Liver (tissue), 9 donors: ENCODE measurements around the gene TRIM33. TPM values are rescaled to one million over a fixed set of nuclear protein-coding genes. Genes with fewer than 3 reads are reported as not detected.

Experiments used
- DNase-seq: peaks from one replicate; pipeline ENCODE4 v3.0.0-alpha.2; 2017; ENCODE audit warnings: low spot score
- H3K27ac ChIP-seq, 2 donors: one replicate each; pipeline ENCODE4 v1.7.0; 2013; ENCODE audit warnings: inconsistent platforms in 2 of 2, low read length in 2 of 2, control low read depth in 1 of 2, low read depth in 1 of 2, mild to moderate bottlenecking in 1 of 2
- H3K27me3 ChIP-seq, 4 donors: one replicate each; pipeline versions ENCODE4 v1.6.1 to v1.7.0; 2013; ENCODE audit warnings: low read length in 3 of 4, inconsistent platforms in 1 of 4, mild to moderate bottlenecking in 1 of 4, moderate library complexity in 1 of 4; ENCODE audit not compliant: control insufficient read depth in 4 of 4, insufficient read depth in 4 of 4
- H3K36me3 ChIP-seq, 4 donors: one replicate each; pipeline versions ENCODE4 v1.6.1 to v1.7.0; 2013; ENCODE audit warnings: low read length in 3 of 4, mild to moderate bottlenecking in 3 of 4, low read depth in 1 of 4, moderate library complexity in 1 of 4; ENCODE audit not compliant: control insufficient read depth in 4 of 4, insufficient read depth in 3 of 4
- H3K4me1 ChIP-seq, 4 donors: one replicate each; pipeline versions ENCODE4 v1.6.1 to v1.7.0; 2013; ENCODE audit warnings: low read length in 3 of 4, mild to moderate bottlenecking in 3 of 4, moderate library complexity in 1 of 4; ENCODE audit not compliant: control insufficient read depth in 4 of 4, insufficient read depth in 4 of 4
- H3K4me3 ChIP-seq, 3 donors: one replicate each; pipeline versions ENCODE4 v1.6.1 to v1.7.0; 2013; ENCODE audit warnings: low read length in 3 of 3, control low read depth in 1 of 3, low read depth in 1 of 3, mild to moderate bottlenecking in 1 of 3
- H3K9ac ChIP-seq, 2 donors: one replicate each; pipeline ENCODE4 v1.7.0; 2013; ENCODE audit warnings: low read length in 2 of 2, mild to moderate bottlenecking in 2 of 2, moderate library complexity in 2 of 2, control low read depth in 1 of 2, low read depth in 1 of 2
- H3K9me3 ChIP-seq, 4 donors: one replicate each; pipeline versions ENCODE4 v1.6.1 to v1.7.0; 2013; ENCODE audit warnings: low read length in 3 of 4; ENCODE audit not compliant: control insufficient read depth in 4 of 4
- CTCF ChIP-seq: fragments of 150-350 bp; IDR thresholded peaks from 2 replicates; pipeline ENCODE4 v1.5.1; 2017; ENCODE audit warnings: improper control_type of control experiment, low read depth, low read length; ENCODE audit not compliant: missing input control
- EGR1 ChIP-seq, 2 donors: IDR thresholded peaks; 2 replicates each; pipeline ENCODE4 v1.6.1; 2016 to 2018; ENCODE audit warnings: antibody characterized with exemption in 2 of 2, low read depth in 2 of 2
- FOXA1 ChIP-seq: IDR thresholded peaks from 2 replicates; pipeline ENCODE4 v1.6.1; 2016; ENCODE audit warnings: antibody characterized with exemption
- FOXA2 ChIP-seq: IDR thresholded peaks from 2 replicates; pipeline ENCODE4 v1.6.1; 2016; ENCODE audit warnings: antibody characterized with exemption
- GABPA ChIP-seq, 2 donors: IDR thresholded peaks in 1 of 2; conservative IDR thresholded peaks in 1 of 2; 2 replicates each; pipeline ENCODE4 v1.6.1; 2016; ENCODE audit warnings: antibody characterized with exemption in 2 of 2, mild to moderate bottlenecking in 1 of 2, moderate library complexity in 1 of 2
- HNF4A ChIP-seq, 2 donors: conservative IDR thresholded peaks; 2 replicates each; pipeline ENCODE4 v1.6.1; 2016; ENCODE audit warnings: antibody characterized with exemption in 2 of 2, mild to moderate bottlenecking in 2 of 2
- HNF4G ChIP-seq: IDR thresholded peaks from 2 replicates; pipeline ENCODE4 v1.6.1; 2016; ENCODE audit warnings: antibody characterized with exemption
- JUND ChIP-seq, 2 donors: IDR thresholded peaks; 2 replicates each; pipeline ENCODE4 v1.6.1; 2016; ENCODE audit warnings: antibody characterized with exemption in 2 of 2
- MAX ChIP-seq: IDR thresholded peaks from 2 replicates; pipeline ENCODE4 v1.6.1; 2016; ENCODE audit warnings: antibody characterized with exemption
- NR2F2 ChIP-seq: IDR thresholded peaks from 2 replicates; pipeline ENCODE4 v1.6.1; 2016; ENCODE audit warnings: antibody characterized with exemption
- REST ChIP-seq: IDR thresholded peaks from 2 replicates; pipeline ENCODE4 v1.6.1; 2016; ENCODE audit warnings: antibody characterized with exemption, mild to moderate bottlenecking
- RXRA ChIP-seq, 2 donors: IDR thresholded peaks; 2 replicates each; pipeline ENCODE4 v1.6.1; 2017 to 2018; ENCODE audit warnings: antibody characterized with exemption in 2 of 2, mild to moderate bottlenecking in 1 of 2
- SP1 ChIP-seq: IDR thresholded peaks from 2 replicates; pipeline ENCODE4 v1.6.1; 2018; ENCODE audit warnings: antibody characterized with exemption, mild to moderate bottlenecking
- TAF1 ChIP-seq: conservative IDR thresholded peaks from 2 replicates; pipeline ENCODE4 v1.6.1; 2016; ENCODE audit warnings: antibody characterized with exemption, mild to moderate bottlenecking
- YY1 ChIP-seq: IDR thresholded peaks from 2 replicates; pipeline ENCODE4 v1.6.1; 2016; ENCODE audit warnings: antibody characterized with exemption, mild to moderate bottlenecking
- ZBTB33 ChIP-seq: IDR thresholded peaks from 2 replicates; pipeline ENCODE4 v1.6.1; 2016; ENCODE audit warnings: antibody characterized with exemption
- WGBS: extraction: QIAGEN DNeasy Blood & Tissue Kit; methylation state at CpG from one replicate; pipeline ENCODE4 v1.1.7; 2013; 5-methylcytosine and 5-hydroxymethylcytosine counted together
- polyA plus RNA-seq, 2 donors: library from polyadenylated mRNA; stranded (reverse) in 1 of 2; unstranded in 1 of 2; fragments of 200-250 nt in 1 of 2; fragments of >200 nt in 1 of 2; fragmentation: Nextera tagmentation in 1 of 2; extraction: Ambion mirVana in 1 of 2; gene quantifications; one replicate each; pipeline versions ENCODE4 v1.2.1 to v1.2.3, GENCODE V29; 2013 to 2015
- total RNA-seq, 2 donors: library from RNA; depleted of rRNA; stranded (reverse); fragments of >200 nt; gene quantifications; one replicate each; pipeline ENCODE4 v1.2.3, GENCODE V29; 2014
- donor health status: healthy.
- donor health status: healthy.
- donor health status: healthy.
- donor health status: healthy.
- donor health status: healthy.

TRIM33 gene
- total and polyA plus RNA-seq, 4 donors, result 4.5 to 30.5 (median 16.6) TPM

GRCh38 chr1:114490274-114490693 lies 20.7 kb downstream of the TRIM33 start:
- Histone ChIP-seq H3K27ac (no peak overlapping the region), H3K4me3 (no peak overlapping the region), H3K9ac (no peak overlapping the region), H3K4me1 (peaks cover 0 to 4% (median 1%) of the 10 kb centered on the region in 4 donors), H3K36me3 (no peaks in the 10 kb centered on the region), H3K27me3 (no peaks in the 10 kb centered on the region), H3K9me3 (no peaks in the 10 kb centered on the region)
- no peak for DNase-seq
- WGBS, result 49% methylated on average over 1 of the region's 1 CpG
- no peak for TF ChIP-seq JUND (IDR thresholded peaks at IDR 0.05)
- TF ChIP-seq NR2F2, result no peak
- no peak for TF ChIP-seq CTCF
- no peak for TF ChIP-seq FOXA2
- no peak for TF ChIP-seq EGR1 (IDR thresholded peaks at IDR 0.05; ENCODE audit: low read depth in 2 of 2)
- no peak for TF ChIP-seq GABPA (IDR thresholded peaks at IDR 0.05 in 1 of 2, conservative IDR thresholded peaks at IDR 0.05 in 1 of 2)
- no peak for TF ChIP-seq YY1
- TF ChIP-seq REST, result no peak
- no peak for TF ChIP-seq TAF1
- TF ChIP-seq FOXA1, result no peak
- no peak for TF ChIP-seq RXRA (IDR thresholded peaks at IDR 0.05)
- no peak for TF ChIP-seq HNF4A (conservative IDR thresholded peaks at IDR 0.05)

- no peaks in the 10 kb centered on the region for H3K27me3 ChIP-seq
- no peak for DNase-seq
- peaks cover 0 to 3% (median 0%) of the 10 kb centered on the region in 4 donors for H3K4me1 ChIP-seq
- H3K9me3 ChIP-seq, result no peaks in the 10 kb centered on the region
- no peak overlapping the region for H3K4me3 ChIP-seq
- no peak overlapping the region for H3K9ac ChIP-seq
- TF ChIP-seq ZBTB33 (no peak), SP1 (no peak), FOXA1 (no peak), REST (no peak), YY1 (no peak), HNF4G (no peak), HNF4A (conservative IDR thresholded peaks at IDR 0.05) (no peak), MAX (no peak), RXRA (IDR thresholded peaks at IDR 0.05) (no peak)
- H3K36me3 ChIP-seq, result no peaks in the 10 kb centered on the region
- WGBS, result 84% methylated on average over 2 of the region's 2 CpGs
- no peak overlapping the region for H3K27ac ChIP-seq
Measured at GRCh38 chr1:114488739-114489138, 22.3 kb downstream of the TRIM33 start.
